Ishikawa (cell line): Measurements from ENCODE around the gene HSD17B11.

Experiments used
- EGR1 ChIP-seq: IDR thresholded peaks from 2 replicates; pipeline ENCODE4 v1.6.1; 2012
- TAF1 ChIP-seq: IDR thresholded peaks from 2 replicates; pipeline ENCODE4 v1.6.1; 2012; ENCODE audit warnings: low read depth, mild to moderate bottlenecking

- no peak for TF ChIP-seq EGR1
- TF ChIP-seq TAF1, result no peak
These were observed 8.1 kb downstream of the HSD17B11 start for GRCh38 chr4:87382931-87383330.
